ENCODE results near the gene TMPRSS12. TPM values are rescaled to one million over a fixed set of nuclear protein-coding genes. Genes with fewer than 3 reads are reported as not detected.
"Not testable (repeated sequence)": the region's sequence is repeated elsewhere in the genome, so short reads cannot be mapped to it uniquely, and the experiment has no call there.

TMPRSS12 gene
- polyA plus RNA-seq, 4 donors = 0.04 to 0.08 (median 0.06) TPM; not detected in 1

DNA sequence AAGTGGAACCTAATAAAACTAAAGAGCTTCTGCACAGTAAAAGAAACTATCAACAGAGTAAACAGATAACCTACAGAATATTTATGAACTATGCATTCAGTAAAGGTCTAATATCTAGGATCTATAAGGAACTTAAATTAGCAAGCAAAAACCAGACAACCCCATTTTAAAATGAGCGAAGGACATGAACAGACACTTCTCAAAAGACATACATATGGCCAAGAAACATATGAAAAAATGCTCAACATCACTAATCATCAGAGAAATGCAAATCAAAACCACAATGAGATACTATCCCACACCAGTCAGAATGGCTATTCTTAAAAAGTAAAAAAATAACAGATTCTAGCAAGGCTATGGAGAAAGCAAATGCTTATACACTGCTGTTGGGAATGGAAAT is 12.5 kb downstream of the TMPRSS12 start:
- not testable (repeated sequence) for DNase-seq (ENCODE audit: low read depth in 4 of 4, low spot score in 3 of 4)

DNA sequence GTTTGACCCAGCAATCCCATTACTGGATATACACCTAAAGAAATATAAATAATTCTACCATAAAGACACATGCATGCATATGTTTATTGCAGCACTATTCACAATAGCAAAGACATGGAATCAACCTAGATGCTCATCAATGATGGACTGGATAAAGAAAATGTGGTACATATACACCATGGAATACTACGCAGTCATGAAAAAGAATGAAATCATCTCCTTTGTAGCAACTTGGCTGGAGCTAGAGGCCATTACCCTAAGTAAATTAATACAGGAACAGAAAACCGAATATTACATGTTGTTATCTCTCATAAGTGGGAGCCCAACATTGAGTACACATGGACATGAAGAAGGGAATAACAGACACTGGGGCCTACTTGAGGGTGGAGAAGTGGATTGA is 13.0 kb downstream of the TMPRSS12 start:
- not testable (repeated sequence) for DNase-seq (ENCODE audit: low read depth in 4 of 4, low spot score in 3 of 4)

DNA sequence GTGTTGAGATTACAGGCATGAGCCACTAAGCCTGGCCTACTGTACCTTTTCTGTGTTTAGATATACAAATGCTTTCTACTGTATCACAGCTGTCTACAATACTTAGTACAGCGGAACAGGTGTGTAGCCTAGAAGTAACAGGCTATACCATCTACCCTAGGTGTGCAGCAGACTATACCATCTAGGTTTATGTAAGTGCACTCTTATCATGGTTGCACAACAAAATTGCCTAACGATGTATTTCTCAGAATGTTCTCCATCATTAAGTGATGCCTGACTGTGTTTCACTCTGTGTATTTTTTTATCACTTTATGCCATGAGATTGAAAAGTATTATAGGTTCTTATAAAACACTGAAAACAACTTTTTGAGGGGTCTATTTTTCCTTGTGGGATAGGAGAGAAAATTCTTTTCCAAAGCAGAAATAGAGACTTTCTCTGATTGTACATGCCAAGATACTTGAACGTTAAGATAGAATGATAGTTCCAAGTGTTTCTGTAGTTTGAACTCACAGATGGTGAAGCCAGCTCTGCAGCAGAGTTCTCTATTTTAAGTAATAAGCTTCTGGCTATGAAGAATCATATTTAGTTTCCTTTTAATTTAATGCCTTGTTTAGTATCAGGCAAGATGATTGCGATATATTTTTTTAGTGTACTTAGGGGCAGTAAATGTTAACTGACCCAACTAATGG is 17.0 kb downstream of the TMPRSS12 start:
- no peak for DNase-seq (ENCODE audit: low read depth in 4 of 4, low spot score in 3 of 4)

DNA sequence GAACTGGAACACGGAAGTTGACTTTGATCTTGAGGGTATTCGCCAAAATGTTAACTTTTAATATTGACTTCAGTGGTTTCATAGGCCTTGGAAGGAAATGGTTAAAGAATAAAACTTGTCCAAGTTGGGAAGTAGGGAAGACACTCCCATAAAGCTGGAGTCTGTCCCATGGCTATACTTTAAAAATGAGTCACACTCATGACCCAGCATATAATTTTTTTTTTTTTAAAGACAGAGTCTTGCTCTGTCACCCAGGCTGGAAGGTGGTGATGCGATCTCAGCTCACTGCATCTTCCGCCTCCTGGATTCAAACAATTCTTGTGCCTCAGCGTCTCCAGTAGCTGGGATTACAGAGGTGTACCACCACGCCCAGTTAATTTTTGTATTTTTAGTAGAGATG is 19.6 kb downstream of the TMPRSS12 start:
- DNase-seq (ENCODE audit: low read depth in 4 of 4, low spot score in 3 of 4) = no peak

DNA sequence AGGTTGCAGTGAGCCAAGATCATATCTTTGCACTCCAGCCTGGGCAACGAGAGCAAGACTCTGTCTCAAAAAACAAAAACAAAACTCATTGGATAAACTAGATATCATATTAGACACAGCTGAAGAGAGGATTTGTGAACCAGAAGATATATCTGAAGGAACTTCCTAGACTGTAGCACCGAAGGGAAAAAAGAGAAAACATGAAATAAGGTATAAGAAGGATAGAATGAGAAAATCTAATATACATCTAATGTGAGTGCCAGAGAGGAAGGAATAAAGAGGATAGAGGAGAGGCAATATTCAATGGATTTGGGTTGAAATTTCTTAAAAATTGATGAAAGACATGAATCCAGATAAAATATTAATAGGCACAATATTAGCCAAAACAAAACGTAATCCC is 22.5 kb downstream of the TMPRSS12 start:
- no peak for DNase-seq (ENCODE audit: low read depth in 4 of 4, low spot score in 3 of 4)

DNA sequence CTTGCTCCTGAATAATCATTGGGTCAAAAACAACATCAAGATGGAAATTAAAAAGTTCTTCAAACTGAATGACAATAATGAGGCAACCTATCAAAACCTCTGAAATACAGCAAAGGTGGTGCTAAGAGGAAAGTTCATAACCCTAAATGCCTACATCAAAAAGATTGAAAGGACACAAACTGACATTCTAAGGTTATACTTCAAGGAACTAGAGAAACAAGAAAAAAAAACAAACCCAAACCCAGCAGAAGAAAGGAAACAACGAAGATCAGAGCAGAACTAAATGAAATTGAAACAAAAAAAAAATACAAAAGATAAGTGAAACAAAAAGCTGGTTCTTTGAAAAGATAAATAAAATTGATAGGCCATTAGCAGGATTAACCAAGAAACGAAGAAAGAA is 26.2 kb downstream of the TMPRSS12 start:
- DNase-seq (ENCODE audit: low read depth in 4 of 4, low spot score in 3 of 4) = not testable (repeated sequence)

DNA sequence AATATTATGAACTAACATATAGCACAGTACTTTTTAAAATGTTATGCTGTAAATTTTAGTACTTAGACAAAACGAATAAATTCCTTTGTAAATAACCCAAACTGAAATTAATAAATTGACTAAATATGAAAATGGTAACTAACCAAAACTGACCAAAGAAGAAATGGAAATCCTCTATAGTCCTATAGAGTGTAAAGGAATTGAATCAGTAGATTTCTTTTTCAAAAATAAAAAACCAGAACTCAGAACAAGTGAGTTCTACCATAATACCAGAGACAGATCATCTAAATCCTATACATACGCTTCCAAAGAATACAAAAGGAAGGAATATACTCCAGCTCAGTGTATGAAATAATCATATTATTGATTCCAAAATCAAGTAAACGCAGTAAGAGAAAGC is 39.8 kb downstream of the TMPRSS12 start:
- DNase-seq (ENCODE audit: low read depth in 4 of 4, low spot score in 3 of 4) = no peak

DNA sequence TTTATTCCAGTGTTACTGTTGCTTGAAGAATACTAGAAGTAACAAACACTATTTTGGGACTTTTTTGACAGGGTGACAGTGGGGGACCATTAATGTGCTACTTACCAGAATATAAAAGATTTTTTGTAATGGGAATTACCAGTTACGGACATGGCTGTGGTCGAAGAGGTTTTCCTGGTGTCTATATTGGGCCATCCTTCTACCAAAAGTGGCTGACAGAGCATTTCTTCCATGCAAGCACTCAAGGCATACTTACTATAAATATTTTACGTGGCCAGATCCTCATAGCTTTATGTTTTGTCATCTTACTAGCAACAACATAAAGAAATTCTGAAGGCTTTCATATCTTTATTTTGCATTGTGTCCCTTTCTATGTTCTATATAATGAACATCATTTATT is 44.5 kb downstream of the TMPRSS12 start:
- no peak for DNase-seq (ENCODE audit: low read depth in 4 of 4, low spot score in 3 of 4)

DNA sequence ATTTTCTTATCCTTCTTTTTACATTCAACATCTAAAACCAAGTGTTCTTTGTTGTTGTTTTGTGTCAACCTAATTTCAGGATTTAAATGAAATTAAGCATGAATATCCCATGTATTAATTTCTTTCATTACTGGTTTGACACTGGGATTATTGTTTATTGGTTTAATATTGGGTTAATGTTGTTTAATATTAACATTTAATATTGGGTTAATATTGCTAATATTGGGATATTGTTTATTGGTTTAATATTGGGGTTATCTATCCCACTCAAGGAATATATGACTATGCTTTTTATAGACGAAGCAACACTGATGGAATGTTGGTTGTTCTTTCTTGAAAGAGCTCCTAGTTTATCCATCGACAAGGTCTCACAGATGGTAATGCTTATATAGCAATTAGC is 45.9 kb downstream of the TMPRSS12 start:
- DNase-seq (ENCODE audit: low read depth in 4 of 4, low spot score in 3 of 4) = no peak

DNA sequence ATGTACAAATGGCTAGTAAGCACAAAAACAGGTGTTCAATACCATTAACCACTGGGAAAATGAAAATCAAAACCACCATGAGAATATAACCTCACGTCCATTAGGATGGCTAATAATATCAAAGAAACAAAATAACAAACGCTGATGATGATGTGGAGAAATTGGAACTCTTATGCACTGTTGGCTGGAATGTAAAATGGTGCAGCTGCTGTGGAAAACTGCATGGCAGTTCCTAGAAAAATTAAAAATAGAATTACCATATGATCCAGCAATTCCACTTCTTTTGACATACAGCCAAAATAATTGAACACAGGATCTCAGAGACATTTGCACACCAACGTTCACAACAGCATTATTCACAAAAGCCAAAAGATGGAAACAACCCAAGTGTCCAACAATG is 51.5 kb downstream of the TMPRSS12 start:
- no peak for DNase-seq (ENCODE audit: low read depth in 4 of 4, low spot score in 3 of 4)

DNA sequence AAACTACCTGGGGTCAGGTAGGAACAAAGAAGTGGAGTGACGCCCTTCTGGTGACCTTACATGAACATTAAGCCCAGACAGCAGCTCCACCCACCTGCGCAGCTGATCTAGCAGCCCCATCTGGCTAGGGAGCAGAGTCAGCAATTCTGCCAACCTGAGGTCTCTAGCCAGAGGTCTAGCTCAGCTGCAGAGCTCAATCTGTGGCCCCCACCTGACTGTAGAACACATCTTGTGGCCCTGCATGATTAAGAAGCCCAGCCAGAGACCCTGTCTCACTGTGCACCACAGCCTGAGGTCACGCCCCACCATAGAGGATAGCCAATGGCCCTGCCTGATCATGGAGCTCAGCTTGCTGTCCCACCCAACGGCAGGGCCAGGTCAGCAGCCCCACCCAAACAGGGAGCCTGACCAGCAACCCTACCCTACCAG is 59.0 kb downstream of the TMPRSS12 start:
- no peak for DNase-seq (ENCODE audit: low read depth in 4 of 4, low spot score in 3 of 4)

DNA sequence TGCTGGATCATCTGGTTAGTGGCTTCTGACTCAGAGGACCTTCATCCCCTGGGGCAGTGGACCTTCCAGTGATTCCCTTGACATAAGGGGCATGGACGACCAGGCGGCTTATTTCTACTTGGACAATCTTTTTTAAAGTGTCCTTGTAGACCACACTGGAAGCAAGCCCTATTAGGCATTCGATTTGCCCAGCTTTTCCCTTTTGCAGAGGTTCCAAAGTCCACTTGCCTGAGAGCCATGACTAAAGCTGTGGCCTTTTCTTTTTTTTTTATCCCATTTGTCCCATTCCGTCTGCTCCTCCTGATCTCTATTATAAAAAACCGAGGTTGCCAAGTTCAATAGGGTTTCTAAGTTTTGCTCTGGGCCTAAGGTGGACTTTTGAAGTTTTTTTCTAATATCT is 65.8 kb downstream of the TMPRSS12 start:
- not testable (repeated sequence) for DNase-seq (ENCODE audit: low read depth in 4 of 4, low spot score in 3 of 4)

DNA sequence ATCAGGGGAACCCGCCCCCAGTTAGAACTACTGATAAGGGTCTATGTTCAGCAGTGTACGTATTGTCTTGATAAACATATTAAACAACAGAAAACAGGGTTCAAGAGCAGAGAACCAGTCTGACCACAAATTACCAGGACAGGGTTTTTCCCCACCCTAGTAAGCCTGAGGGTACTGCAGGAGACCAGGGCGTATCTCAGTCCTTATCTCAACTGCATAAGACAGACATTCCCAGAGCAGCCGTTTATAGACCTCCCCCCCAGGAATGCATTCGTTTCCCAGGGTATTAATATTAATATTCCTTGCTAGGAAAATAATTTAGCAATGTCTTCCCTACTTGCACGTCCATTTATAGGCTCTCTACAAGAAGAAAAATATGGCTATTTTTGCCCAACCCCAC is 69.6 kb downstream of the TMPRSS12 start:
- not testable (repeated sequence) for DNase-seq (ENCODE audit: low read depth in 4 of 4, low spot score in 3 of 4)

DNA sequence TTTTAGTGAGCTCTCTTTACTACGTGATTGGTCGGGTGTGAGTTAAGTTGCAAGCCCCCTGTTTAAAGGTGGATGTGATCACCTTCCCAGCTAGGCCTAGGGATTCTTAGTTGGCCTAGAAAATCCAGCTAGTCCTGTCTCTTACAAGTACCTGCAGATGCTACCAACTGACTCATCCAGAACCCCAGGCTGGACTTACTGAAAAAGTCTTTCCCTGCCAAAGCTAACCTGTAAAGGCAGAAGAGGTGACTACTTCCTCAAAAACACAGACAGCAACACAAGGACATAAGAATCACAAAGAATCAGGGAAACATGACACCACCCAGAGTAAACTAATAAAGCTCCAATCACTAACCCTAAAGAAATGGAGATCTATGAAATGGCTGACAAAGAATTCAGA is 70.5 kb downstream of the TMPRSS12 start:
- no peak for DNase-seq (ENCODE audit: low read depth in 4 of 4, low spot score in 3 of 4)

DNA sequence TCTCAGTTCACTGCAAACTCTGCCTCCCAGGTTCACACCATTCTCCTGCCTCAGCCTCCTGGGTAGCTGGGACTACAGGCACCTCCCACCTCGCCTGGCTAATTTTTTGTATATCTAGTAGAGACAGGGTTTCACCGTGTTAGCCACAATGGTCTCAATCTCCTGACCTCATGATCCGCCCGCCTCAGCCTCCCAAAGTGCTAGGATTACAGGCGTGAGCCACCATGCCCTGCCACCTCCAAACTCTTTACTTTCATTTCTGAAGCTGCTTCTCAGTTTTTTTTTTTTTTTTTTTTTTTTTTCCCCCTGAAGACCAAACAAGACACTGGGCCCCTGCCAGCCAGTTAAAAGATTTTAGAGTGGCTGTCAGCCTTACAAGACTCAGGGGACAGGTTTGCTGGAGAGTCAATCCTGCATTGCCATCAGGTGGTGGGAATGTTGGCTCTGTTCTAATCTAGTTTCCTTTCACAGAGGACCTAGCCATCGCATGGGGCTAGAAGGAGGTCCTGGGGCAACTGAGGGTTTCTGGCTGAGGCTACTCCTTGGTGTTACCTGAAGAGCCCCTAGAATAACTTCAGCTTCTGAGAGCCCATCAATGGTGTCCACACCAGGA is 72.3 kb downstream of the TMPRSS12 start:
- no peak for DNase-seq (ENCODE audit: low read depth in 4 of 4, low spot score in 3 of 4)

DNA sequence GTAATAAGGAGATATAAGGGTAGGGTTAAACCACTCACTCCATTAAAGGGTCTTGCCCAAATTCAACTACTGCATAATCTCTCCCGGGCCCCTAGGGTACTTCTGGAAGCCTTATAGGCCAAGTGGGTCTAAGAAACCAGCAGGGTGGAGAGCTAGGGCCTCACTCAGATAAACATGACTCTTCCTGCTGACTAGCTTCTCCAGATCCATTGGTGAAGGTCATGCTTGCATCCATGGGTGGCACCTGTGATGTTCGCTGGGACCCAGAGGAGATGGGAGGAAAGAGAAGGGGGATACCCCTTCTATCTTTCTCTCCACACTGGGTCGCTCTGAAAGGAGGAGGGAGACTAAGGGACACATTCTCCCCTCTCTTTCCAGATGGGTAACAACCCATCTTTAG is 73.6 kb downstream of the TMPRSS12 start:
- DNase-seq (ENCODE audit: low read depth in 4 of 4, low spot score in 3 of 4) = no peak

DNA sequence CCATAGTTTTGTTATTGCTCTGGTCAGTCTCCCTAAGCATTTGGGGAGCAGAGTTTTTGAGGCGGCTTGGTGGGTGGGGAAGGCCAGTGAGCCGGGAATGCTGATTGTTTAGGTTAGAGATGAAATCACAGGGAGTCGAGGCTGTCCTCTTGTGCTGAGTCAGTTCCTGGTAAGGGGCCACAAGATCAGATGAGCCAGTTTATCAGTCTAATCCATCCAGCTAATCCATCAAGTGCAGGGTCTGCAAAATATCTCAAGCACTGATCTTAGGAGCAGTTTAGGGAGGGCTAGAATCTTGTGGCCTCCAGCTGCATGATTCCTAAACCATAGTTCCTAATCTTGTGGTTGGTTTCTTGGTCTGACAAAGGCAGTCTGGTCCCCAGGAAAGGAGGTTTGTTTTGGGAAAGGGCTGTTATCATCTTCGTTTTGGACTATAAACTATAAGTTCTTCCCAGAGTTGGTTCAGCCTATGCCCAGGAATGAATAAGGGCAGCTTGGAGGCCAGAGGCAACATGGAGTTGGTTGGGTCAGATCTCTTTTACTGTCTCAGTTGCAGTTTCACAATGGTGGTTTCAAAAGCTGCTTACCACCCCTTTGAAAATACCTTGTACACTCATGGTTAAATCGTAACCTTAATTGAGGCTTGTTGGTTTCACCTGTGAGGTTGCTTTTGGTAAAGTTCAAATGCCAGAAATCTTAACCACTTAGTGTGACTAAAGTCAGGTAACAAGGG is 76.0 kb downstream of the TMPRSS12 start:
- no peak for DNase-seq (ENCODE audit: low read depth in 4 of 4, low spot score in 3 of 4)

DNA sequence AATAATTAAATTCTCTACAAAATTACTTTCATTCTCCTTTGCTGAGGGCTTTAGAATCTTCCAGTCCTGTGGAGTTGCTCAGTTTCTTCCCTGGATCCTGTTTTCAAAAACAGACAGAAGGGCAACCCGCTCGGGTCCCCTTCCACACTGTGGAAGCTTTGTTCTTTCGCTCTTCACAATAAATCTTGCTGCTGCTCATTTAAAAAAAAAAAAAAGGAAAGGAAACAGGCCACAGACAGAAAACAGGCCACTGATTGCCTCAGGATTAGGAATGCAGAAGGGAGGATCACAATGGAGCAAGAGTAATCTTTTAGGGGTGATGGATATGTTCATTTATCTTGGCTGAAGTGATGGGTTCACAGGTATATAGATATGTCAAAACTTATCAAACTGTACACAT is 80.1 kb downstream of the TMPRSS12 start:
- no peak for DNase-seq (ENCODE audit: low read depth in 4 of 4, low spot score in 3 of 4)

DNA sequence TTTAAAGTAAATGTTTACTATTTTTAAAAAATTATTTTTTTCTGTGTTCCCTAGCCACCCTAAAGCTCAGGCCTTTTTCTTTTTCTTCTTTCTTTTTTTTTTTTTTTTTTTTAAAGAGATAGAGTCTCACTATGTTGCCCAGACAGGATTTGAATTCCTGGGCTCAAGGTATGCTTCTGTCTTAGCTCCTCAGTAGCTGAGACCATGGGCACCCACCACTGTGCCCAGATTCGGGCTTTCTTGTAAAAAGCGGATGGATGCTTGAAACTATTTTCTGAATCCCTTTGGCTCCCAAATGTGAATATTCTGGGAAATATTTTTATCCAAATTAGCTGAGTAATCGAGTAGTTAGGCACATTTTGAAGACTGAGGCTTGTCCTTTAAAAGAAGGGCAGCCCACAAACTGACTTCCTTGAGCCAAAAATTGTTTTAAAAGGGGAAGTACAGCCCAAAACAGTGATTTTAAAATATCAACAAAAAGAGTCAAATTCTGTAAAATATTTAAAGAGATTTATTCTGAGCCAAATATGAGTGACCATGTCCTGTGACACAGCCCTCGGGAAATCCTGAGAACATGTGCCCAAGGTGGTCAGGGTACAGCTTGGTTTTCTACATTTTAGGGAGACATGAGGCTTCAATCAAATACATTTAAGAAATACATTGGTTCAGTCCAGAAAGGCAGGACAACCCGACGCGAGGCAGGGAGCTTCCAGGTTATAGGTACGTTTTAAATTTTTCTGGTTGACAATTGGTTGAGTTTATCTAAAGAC is 80.8 kb downstream of the TMPRSS12 start:
- no peak for DNase-seq (ENCODE audit: low read depth in 4 of 4, low spot score in 3 of 4)

DNA sequence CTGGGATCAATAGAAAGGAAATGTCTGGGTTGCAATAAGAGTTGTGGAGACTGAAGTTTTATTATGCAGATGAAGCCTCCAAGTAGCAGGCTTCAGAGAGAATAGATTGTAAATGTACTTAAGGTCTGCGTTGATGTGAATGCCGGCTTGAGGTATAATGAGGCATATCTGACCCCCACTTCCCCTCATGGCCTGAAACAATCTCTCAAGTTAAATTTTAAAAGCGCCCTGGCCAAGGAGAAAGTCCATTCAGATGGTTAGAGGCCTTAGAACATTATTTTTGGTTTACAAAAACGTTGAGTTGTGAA is 81.4 kb downstream of the TMPRSS12 start:
- no peak for DNase-seq (ENCODE audit: low read depth in 4 of 4, low spot score in 3 of 4)
